Suprapubic skin (tissue), 4 donors: ENCODE measurements around the gene PRICKLE2. TPM values are rescaled to one million over a fixed set of nuclear protein-coding genes. Genes with fewer than 3 reads are reported as not detected.

Experiments used
- DNase-seq, 2 donors: peaks; one replicate each; pipeline ENCODE4 v3.0.0-alpha.2; 2019; ENCODE audit warnings: low spot score in 2 of 2
- H3K27ac ChIP-seq: fragments of 200-600 bp; sonication (generic); one replicate; pipeline ENCODE4 v1.5.1; 2019
- H3K27me3 ChIP-seq: fragments of 200-600 bp; sonication (generic); one replicate; pipeline ENCODE4 v1.5.1; 2019
- H3K36me3 ChIP-seq: fragments of 200-600 bp; sonication (generic); one replicate; pipeline ENCODE4 v1.5.1; 2019
- H3K4me1 ChIP-seq: fragments of 200-600 bp; sonication (generic); one replicate; pipeline ENCODE4 v1.5.1; 2019
- H3K4me3 ChIP-seq: fragments of 200-600 bp; sonication (generic); one replicate; pipeline ENCODE4 v1.5.1; 2019; ENCODE audit warnings: mild to moderate bottlenecking
- H3K9me3 ChIP-seq: fragments of 200-600 bp; sonication (generic); one replicate; pipeline ENCODE4 v1.5.1; 2019
- CTCF ChIP-seq, 2 donors: fragments of 200-600 bp in 1 of 2; fragments of 450-650 bp in 1 of 2; sonication (generic) in 1 of 2; IDR thresholded peaks; one replicate each; pipeline ENCODE4 v1.5.1; 2016 to 2019; ENCODE audit warnings: antibody characterized with exemption in 2 of 2, mild to moderate bottlenecking in 1 of 2, moderate library complexity in 1 of 2
- EP300 ChIP-seq: sonication (generic); formaldehyde crosslinking; IDR thresholded peaks from one replicate; pipeline ENCODE4 v1.6.1; 2017; ENCODE audit warnings: antibody characterized with exemption
- POLR2A ChIP-seq, 2 donors: fragments of 450-650 bp; IDR thresholded peaks; one replicate each; pipeline ENCODE4 v1.6.1; 2017; ENCODE audit warnings: antibody characterized with exemption in 2 of 2, mild to moderate bottlenecking in 2 of 2, moderate library complexity in 2 of 2
- POLR2AphosphoS5 ChIP-seq, 3 donors: sonication (generic); formaldehyde crosslinking; IDR thresholded peaks; one replicate each; pipeline ENCODE4 v1.6.1; 2017; ENCODE audit warnings: antibody characterized with exemption in 3 of 3
- WGBS: methylation state at CpG from one replicate; pipeline ENCODE4 v1.1.5; 2018; 5-methylcytosine and 5-hydroxymethylcytosine counted together
- total RNA-seq, 4 donors: library from RNA; depleted of rRNA; stranded (reverse); fragments of >200 nt; gene quantifications; one replicate each; pipeline ENCODE4 v1.1.0, GENCODE V29; 2016

Gene PRICKLE2
- total RNA-seq, 4 donors from 2014 or later: 6.7 to 14.5 (median 11.9) TPM

DNA sequence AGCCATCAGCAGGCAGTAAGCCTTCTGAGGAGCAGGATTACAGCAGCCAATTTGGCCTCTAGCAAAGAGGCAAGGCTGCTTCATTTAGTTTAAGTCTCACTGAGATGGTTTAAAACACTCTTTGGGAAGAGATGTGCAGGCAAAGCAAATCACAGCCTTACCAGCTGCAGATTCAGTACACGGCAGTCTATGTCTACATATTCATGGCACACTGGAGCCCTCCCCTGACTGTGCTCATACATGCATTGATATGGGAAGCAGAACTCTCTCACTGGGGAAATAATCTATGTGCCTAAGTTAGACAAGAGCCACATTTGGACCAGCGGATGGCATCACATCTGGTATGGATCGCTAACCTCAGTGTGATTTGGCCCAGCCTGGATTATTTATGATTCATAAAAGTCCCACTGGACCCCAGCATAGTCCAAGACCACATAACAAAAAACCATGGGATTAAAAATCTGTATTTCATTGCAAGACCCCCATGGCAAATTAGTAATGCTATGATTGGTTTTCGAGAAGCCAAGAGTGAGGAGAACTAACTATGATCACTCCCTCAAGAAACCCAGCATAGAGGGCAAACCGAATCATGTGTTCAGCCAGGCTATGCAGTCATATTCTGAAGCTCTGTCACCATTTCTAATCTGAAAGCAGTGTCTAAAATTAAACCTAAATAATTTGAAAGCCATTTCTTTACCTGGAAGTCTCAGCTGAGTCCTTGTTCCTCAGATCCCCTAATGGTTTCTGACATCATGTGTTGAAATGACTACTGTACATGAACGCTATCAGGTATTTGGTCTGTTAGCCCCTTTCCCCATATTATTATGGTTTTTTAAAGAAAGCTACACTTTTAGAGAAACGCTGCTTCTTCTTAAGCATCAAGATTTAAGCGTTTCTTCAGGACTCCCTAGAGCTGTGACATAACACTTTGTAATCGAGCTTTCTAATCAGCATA is 1.2 kb downstream of the PRICKLE2 start:
- WGBS: 68% methylated on average over 9 of the region's 9 CpGs
- peaks cover 50% of the 10 kb centered on the region for H3K4me1 ChIP-seq
- TF ChIP-seq POLR2A (IDR thresholded peaks at IDR 0.05) (no peak), POLR2AphosphoS5 (IDR thresholded peaks at IDR 0.05) (no peak), EP300 (no peak), CTCF (IDR thresholded peaks at IDR 0.05) (no peak)

DNA sequence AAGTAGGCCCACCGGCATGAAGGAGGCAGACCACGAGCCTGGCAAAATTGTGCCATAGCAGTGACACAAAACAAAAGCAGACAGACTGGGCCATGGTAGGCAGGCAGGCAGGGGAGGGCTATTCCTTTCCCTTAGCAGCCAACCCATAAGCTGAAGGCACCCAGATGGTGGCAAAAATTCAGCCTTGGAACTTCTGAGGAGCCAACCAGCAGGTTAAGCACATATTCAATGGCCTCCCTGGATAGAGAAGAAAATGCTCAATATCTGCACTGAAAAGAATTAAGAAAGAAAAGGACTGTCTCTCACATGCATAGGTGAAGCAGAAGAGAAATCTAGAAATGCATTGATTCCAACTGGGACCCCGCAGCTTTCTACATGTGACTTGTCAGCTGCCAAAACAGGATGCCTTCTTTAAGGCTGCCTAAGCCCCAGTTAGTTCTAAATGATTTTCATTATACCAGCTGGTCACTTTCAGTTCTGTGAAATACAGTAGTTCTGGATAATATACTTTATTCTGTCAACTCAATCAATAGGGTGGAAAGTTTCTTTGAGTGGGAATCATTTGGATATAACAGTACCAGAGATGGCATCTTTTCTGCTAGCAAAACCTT is 2.7 kb downstream of the PRICKLE2 start:
- H3K27me3 ChIP-seq: no peaks in the 10 kb centered on the region
- no peaks in the 10 kb centered on the region for H3K9me3 ChIP-seq
- TF ChIP-seq CTCF (IDR thresholded peaks at IDR 0.05): no peak
- no peak for TF ChIP-seq POLR2AphosphoS5 (IDR thresholded peaks at IDR 0.05)
- no peak for TF ChIP-seq POLR2A (IDR thresholded peaks at IDR 0.05)
- H3K27ac ChIP-seq: no peak overlapping the region
- H3K4me1 ChIP-seq: peaks cover 50% of the 10 kb centered on the region
- H3K36me3 ChIP-seq: no peaks in the 10 kb centered on the region
- DNase-seq: no peak
- no peak overlapping the region for H3K4me3 ChIP-seq
- WGBS: 84% methylated on average over 3 of the region's 3 CpGs

More for the DNA sequence above, 1.2 kb downstream of the PRICKLE2 start:
- no peaks in the 10 kb centered on the region for H3K9me3 ChIP-seq
- no peaks in the 10 kb centered on the region for H3K27me3 ChIP-seq
- H3K36me3 ChIP-seq: no peaks in the 10 kb centered on the region
- no peak for DNase-seq
- H3K4me3 ChIP-seq: peak overlapping the region; percentile 41
- H3K27ac ChIP-seq: peak overlapping the region; percentile 77

DNA sequence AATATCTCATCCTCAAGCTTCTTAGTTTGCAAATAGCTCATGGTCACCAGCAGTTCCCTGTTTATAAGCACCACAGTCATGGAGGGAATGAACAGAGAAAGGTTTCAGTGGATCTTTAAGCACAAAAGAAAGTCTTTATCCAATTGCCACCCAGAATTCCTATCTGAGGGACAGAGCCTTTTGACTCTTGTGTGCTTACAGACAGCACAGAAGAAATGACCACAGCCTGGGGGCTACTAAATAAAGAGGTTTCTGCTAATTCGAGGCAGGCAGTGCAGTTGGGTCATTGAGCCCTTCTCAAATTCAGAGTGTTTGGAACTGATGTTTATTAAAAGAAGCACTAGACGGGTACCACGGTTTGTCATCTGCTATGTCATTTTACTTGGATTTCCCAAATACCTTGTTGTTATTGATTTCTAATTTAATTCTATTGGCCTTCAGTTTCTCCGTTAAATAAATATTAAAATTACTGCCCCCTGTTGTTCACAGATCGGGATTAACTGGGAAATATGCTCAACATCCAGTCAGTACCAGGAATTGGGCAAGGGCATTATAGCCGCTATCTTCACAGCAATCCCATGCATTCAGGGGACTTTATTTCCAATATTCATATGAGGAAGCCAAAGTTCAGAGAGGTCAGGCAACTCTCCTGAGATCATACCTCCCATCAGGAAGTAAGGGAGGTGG is 3.6 kb downstream of the PRICKLE2 start:
- H3K4me3 ChIP-seq: no peak overlapping the region
- H3K9me3 ChIP-seq: no peaks in the 10 kb centered on the region
- H3K36me3 ChIP-seq: no peaks in the 10 kb centered on the region
- no peaks in the 10 kb centered on the region for H3K27me3 ChIP-seq
- H3K27ac ChIP-seq: peak overlapping the region; percentile 52
- no peak for TF ChIP-seq POLR2A (IDR thresholded peaks at IDR 0.05)
- TF ChIP-seq EP300: no peak
- no peak for TF ChIP-seq POLR2AphosphoS5 (IDR thresholded peaks at IDR 0.05)
- TF ChIP-seq CTCF (IDR thresholded peaks at IDR 0.05): no peak
- WGBS: 75% methylated on average over 6 of the region's 6 CpGs
- no peak for DNase-seq
- H3K4me1 ChIP-seq: peaks cover 58% of the 10 kb centered on the region

GRCh38 chr3:64220161-64220914 is 4.9 kb downstream of the PRICKLE2 start:
- Histone ChIP-seq H3K4me3 (no peak overlapping the region), H3K27ac (peak overlapping the region; percentile 52), H3K27me3 (no peaks in the 10 kb centered on the region), H3K4me1 (peaks cover 63% of the 10 kb centered on the region), H3K36me3 (no peaks in the 10 kb centered on the region), H3K9me3 (no peaks in the 10 kb centered on the region)
- WGBS: 29% methylated on average over 8 of the region's 8 CpGs
- TF ChIP-seq CTCF (IDR thresholded peaks at IDR 0.05) (no peak), POLR2A (IDR thresholded peaks at IDR 0.05) (no peak), POLR2AphosphoS5 (IDR thresholded peaks at IDR 0.05) (no peak), EP300 (no peak)
- no peak for DNase-seq
